Neuronal stem cell (in vitro differentiated cells): ENCODE measurements around the gene ARAP3.
"Not testable (repeated sequence)": the region's sequence is repeated elsewhere in the genome, so short reads cannot be mapped to it uniquely, and the experiment has no call there.

Experiments used
- DNase-seq: peaks from one replicate; pipeline ENCODE4 v3.0.0-alpha.2; 2013; ENCODE audit warnings: low spot score
- H2AFZ ChIP-seq: one replicate; pipeline ENCODE4 v1.6.1; 2013; ENCODE audit warnings: mild to moderate bottlenecking, low read length, inconsistent platforms
- H2AK5ac ChIP-seq: 2 replicates; pipeline ENCODE4 v1.6.1; 2013; ENCODE audit warnings: low read depth, mild to moderate bottlenecking, inconsistent platforms, low read length, moderate library complexity, mixed read lengths
- H2BK120ac ChIP-seq: 2 replicates; pipeline ENCODE4 v1.6.1; 2013; ENCODE audit warnings: low read depth, mild to moderate bottlenecking, inconsistent platforms, low read length, moderate library complexity, mixed read lengths
- H2BK12ac ChIP-seq: one replicate; pipeline ENCODE4 v1.6.1; 2013; ENCODE audit warnings: low read length, inconsistent platforms
- H2BK15ac ChIP-seq: 2 replicates; pipeline ENCODE4 v1.6.1; 2013; ENCODE audit warnings: mild to moderate bottlenecking, low read length, inconsistent platforms, mixed read lengths
- H2BK5ac ChIP-seq: one replicate; pipeline ENCODE4 v1.6.1; 2013; ENCODE audit warnings: inconsistent platforms, mild to moderate bottlenecking, low read length, moderate library complexity
- H3K14ac ChIP-seq: one replicate; pipeline ENCODE4 v1.6.1; 2013; ENCODE audit warnings: low read length, inconsistent platforms
- H3K18ac ChIP-seq: 2 replicates; pipeline ENCODE4 v1.6.1; 2013; ENCODE audit warnings: low read length, inconsistent platforms
- H3K23ac ChIP-seq: 2 replicates; pipeline ENCODE4 v1.6.1; 2013; ENCODE audit warnings: low read depth, mild to moderate bottlenecking, mixed read lengths, low read length, inconsistent platforms; ENCODE audit not compliant: poor library complexity
- H3K27ac ChIP-seq: replicated peaks from 3 replicates; pipeline ENCODE4 v1.5.1; 2013; ENCODE audit warnings: low read length, inconsistent platforms
- H3K27me3 ChIP-seq, 3 experiments: 2 replicates each; pipeline ENCODE4 v1.6.1; 2013; ENCODE audit warnings: low read length in 3 of 3, mild to moderate bottlenecking in 2 of 3, inconsistent platforms in 1 of 3, low read depth in 1 of 3, mixed read lengths in 1 of 3, moderate library complexity in 1 of 3; ENCODE audit not compliant: control insufficient read depth in 3 of 3, insufficient read depth in 3 of 3
- H3K36me3 ChIP-seq, 2 donors: replicated peaks in 1 of 2; 2 replicates each; pipeline ENCODE4 v1.6.1; 2013; ENCODE audit warnings: low read length in 2 of 2; ENCODE audit not compliant: control insufficient read depth in 2 of 2, insufficient read depth in 2 of 2
- H3K4ac ChIP-seq: 2 replicates; pipeline ENCODE4 v1.6.1; 2013; ENCODE audit warnings: inconsistent platforms, mild to moderate bottlenecking, low read length, moderate library complexity
- H3K4me1 ChIP-seq, 2 donors: 1 replicate in 1 of 2; 2 replicates in 1 of 2; pipeline ENCODE4 v1.6.1; 2013; ENCODE audit warnings: low read length in 2 of 2, low read depth in 1 of 2; ENCODE audit not compliant: control insufficient read depth in 2 of 2, insufficient read depth in 1 of 2
- H3K4me2 ChIP-seq: one replicate; pipeline ENCODE4 v1.6.1; 2013; ENCODE audit warnings: mild to moderate bottlenecking, low read length, inconsistent platforms; ENCODE audit not compliant: insufficient read depth, poor library complexity, severe bottlenecking
- H3K4me3 ChIP-seq, 2 donors: 2 replicates each; pipeline ENCODE4 v1.5.1; 2013; ENCODE audit warnings: low read length in 2 of 2, mild to moderate bottlenecking in 2 of 2, inconsistent platforms in 1 of 2, moderate library complexity in 1 of 2
- H3K79me1 ChIP-seq: one replicate; pipeline ENCODE4 v1.6.1; 2013; ENCODE audit warnings: low read depth, mild to moderate bottlenecking, inconsistent platforms, low read length, moderate library complexity
- H3K9ac ChIP-seq: one replicate; pipeline ENCODE4 v1.6.1; 2013; ENCODE audit warnings: mild to moderate bottlenecking, low read depth, low read length, inconsistent platforms; ENCODE audit not compliant: poor library complexity
- H3K9me3 ChIP-seq, 2 donors: replicated peaks in 1 of 2; 2 replicates each; pipeline versions ENCODE3 to v1.6.1; 2013; ENCODE audit warnings: low read length in 2 of 2, mild to moderate bottlenecking in 2 of 2, inconsistent platforms in 1 of 2, low read depth in 1 of 2, mixed read lengths in 1 of 2, moderate library complexity in 1 of 2; ENCODE audit not compliant: control insufficient read depth in 2 of 2, insufficient read depth in 1 of 2
- H4K8ac ChIP-seq: one replicate; pipeline ENCODE4 v1.6.1; 2013; ENCODE audit warnings: low read depth, mild to moderate bottlenecking, inconsistent platforms, low read length, moderate library complexity
- H4K91ac ChIP-seq: one replicate; pipeline ENCODE4 v1.6.1; 2013; ENCODE audit warnings: low read length, low read depth, mild to moderate bottlenecking, inconsistent platforms; ENCODE audit not compliant: poor library complexity
- WGBS, 2 donors: extraction: QIAGEN DNeasy Blood & Tissue Kit; methylation state at CpG; one replicate each; pipeline ENCODE4 v1.1.7; 2013; ENCODE audit warnings: missing lambda C conversion rate in 2 of 2, mixed read lengths in 1 of 2; ENCODE audit not compliant: insufficient read length in 2 of 2, insufficient replicate concordance in 1 of 2; ENCODE audit errors: extremely low coverage in 2 of 2; 5-methylcytosine and 5-hydroxymethylcytosine counted together

The ARAP3 gene

GRCh38 chr5:141613344-141613743 lies 68.7 kb downstream of the ARAP3 start:
- Histone ChIP-seq H3K4ac (no peak overlapping the region), H3K14ac (no peak overlapping the region), H3K9ac (no peak overlapping the region), H3K79me1 (peaks cover 2% of the 10 kb centered on the region), H3K4me3 (no peak overlapping the region), H3K18ac (no peak overlapping the region), H2BK120ac (no peak overlapping the region), H3K4me2 (no peak overlapping the region), H3K9me3 (peaks cover 0 to 13% of the 10 kb centered on the region in 2 donors), H4K8ac (no peak overlapping the region), H3K36me3 (peaks cover 0 to 26% of the 10 kb centered on the region in 2 donors), H3K27me3 (no peaks in the 10 kb centered on the region), H3K27ac (no peak overlapping the region), H3K23ac (no peak overlapping the region), H2AFZ (no peak overlapping the region), H2BK12ac (no peak overlapping the region), H2AK5ac (no peak overlapping the region), H3K4me1 (peaks cover 9 to 10% of the 10 kb centered on the region in 2 donors), H2BK15ac (no peak overlapping the region), H2BK5ac (no peak overlapping the region), H4K91ac (no peak overlapping the region)
- DNase-seq: no peak

GRCh38 chr5:141611289-141611688 lies 70.7 kb downstream of the ARAP3 start:
- Histone ChIP-seq H2BK12ac (no peak overlapping the region), H2BK120ac (no peak overlapping the region), H3K4me1 (peaks cover 3 to 5% of the 10 kb centered on the region in 2 donors), H3K27me3 (no peaks in the 10 kb centered on the region), H2AFZ (no peak overlapping the region), H2BK15ac (no peak overlapping the region), H3K9me3 (peaks cover 0 to 10% of the 10 kb centered on the region in 2 donors), H2BK5ac (no peak overlapping the region), H3K14ac (no peak overlapping the region), H4K8ac (no peak overlapping the region), H3K23ac (no peak overlapping the region), H3K4me2 (no peak overlapping the region), H3K18ac (no peak overlapping the region), H3K79me1 (peaks cover 2% of the 10 kb centered on the region), H2AK5ac (no peak overlapping the region), H3K9ac (no peak overlapping the region), H3K4me3 (no peak overlapping the region), H3K36me3 (peaks cover 0 to 17% of the 10 kb centered on the region in 2 donors), H3K4ac (no peak overlapping the region), H3K27ac (no peak overlapping the region), H4K91ac (no peak overlapping the region)
- no peak for DNase-seq
- no CpG with 5 or more reads among the region's 3 CpGs for WGBS, 2 donors

GRCh38 chr5:141609921-141610320 lies 72.1 kb downstream of the ARAP3 start:
- not testable (repeated sequence) for H2BK12ac ChIP-seq, H3K23ac ChIP-seq, H2AFZ ChIP-seq, H2BK120ac ChIP-seq, H3K79me1 ChIP-seq, H2AK5ac ChIP-seq, H3K4me3 ChIP-seq, H2BK5ac ChIP-seq, H3K27me3 ChIP-seq, H3K14ac ChIP-seq, H4K91ac ChIP-seq, H3K9me3 ChIP-seq, H3K4me2 ChIP-seq, H3K18ac ChIP-seq, H4K8ac ChIP-seq, H2BK15ac ChIP-seq, H3K27ac ChIP-seq, DNase-seq, H3K4me1 ChIP-seq, H3K9ac ChIP-seq, H3K4ac ChIP-seq
- WGBS, 2 donors: no CpG with 5 or more reads among the region's 7 CpGs
- peaks cover 0 to 10% of the 10 kb centered on the region in 2 donors for H3K36me3 ChIP-seq

GRCh38 chr5:141609044-141609443 lies 73.0 kb downstream of the ARAP3 start:
- no peaks in the 10 kb centered on the region for H3K27me3 ChIP-seq
- H3K14ac ChIP-seq: no peak overlapping the region
- no peaks in the 10 kb centered on the region for H3K79me1 ChIP-seq
- no peak overlapping the region for H2AFZ ChIP-seq
- H3K27ac ChIP-seq: no peak overlapping the region
- H3K36me3 ChIP-seq: peaks cover 0 to 10% of the 10 kb centered on the region in 2 donors
- H4K91ac ChIP-seq: no peak overlapping the region
- H3K9me3 ChIP-seq: peaks cover 0 to 3% of the 10 kb centered on the region in 2 donors
- H2BK15ac ChIP-seq: no peak overlapping the region
- no peak overlapping the region for H3K9ac ChIP-seq
- no peak overlapping the region for H4K8ac ChIP-seq
- no peak overlapping the region for H3K23ac ChIP-seq
- H2BK12ac ChIP-seq: no peak overlapping the region
- H2BK120ac ChIP-seq: no peak overlapping the region
- no peak overlapping the region for H3K4me2 ChIP-seq
- peaks cover 3 to 5% of the 10 kb centered on the region in 2 donors for H3K4me1 ChIP-seq
- no peak overlapping the region for H2BK5ac ChIP-seq
- no peak for DNase-seq
- H3K4ac ChIP-seq: no peak overlapping the region
- H2AK5ac ChIP-seq: no peak overlapping the region
- H3K4me3 ChIP-seq: no peak overlapping the region
- WGBS, 2 donors: no CpG with 5 or more reads among the region's 3 CpGs
- no peak overlapping the region for H3K18ac ChIP-seq
